Duodenal mucosa (tissue), 2 donors: ENCODE results near the gene GALNT6.

Experiments used
- H3K27ac ChIP-seq: one replicate; pipeline ENCODE4 v1.7.0; 2013; ENCODE audit warnings: low read depth, low read length
- H3K27me3 ChIP-seq, 2 donors: one replicate each; pipeline ENCODE4 v1.7.0; 2013; ENCODE audit warnings: low read length in 2 of 2, control low read depth in 1 of 2; ENCODE audit not compliant: insufficient read depth in 2 of 2, control insufficient read depth in 1 of 2
- H3K36me3 ChIP-seq, 2 donors: one replicate each; pipeline ENCODE4 v1.7.0; 2013; ENCODE audit warnings: low read length in 2 of 2, control low read depth in 1 of 2; ENCODE audit not compliant: insufficient read depth in 2 of 2, control insufficient read depth in 1 of 2
- H3K4me1 ChIP-seq, 2 donors: one replicate each; pipeline ENCODE4 v1.7.0; 2013; ENCODE audit warnings: low read length in 2 of 2, control low read depth in 1 of 2; ENCODE audit not compliant: insufficient read depth in 2 of 2, control insufficient read depth in 1 of 2
- H3K4me3 ChIP-seq, 2 donors: one replicate each; pipeline ENCODE4 v1.7.0; 2013; ENCODE audit warnings: low read length in 2 of 2, low read depth in 1 of 2
- H3K9ac ChIP-seq, 2 donors: one replicate each; pipeline ENCODE4 v1.7.0; 2013; ENCODE audit warnings: low read length in 2 of 2, low read depth in 1 of 2
- H3K9me3 ChIP-seq, 2 donors: one replicate each; pipeline ENCODE4 v1.7.0; 2013; ENCODE audit warnings: low read length in 2 of 2, control low read depth in 1 of 2; ENCODE audit not compliant: control insufficient read depth in 1 of 2

Gene GALNT6

GRCh38 chr12:51328587-51328986 lies 62.6 kb downstream of the GALNT6 start:
- H3K9ac ChIP-seq: no peak overlapping the region
- no peak overlapping the region for H3K27ac ChIP-seq
- H3K36me3 ChIP-seq: no peaks in the 10 kb centered on the region
- H3K4me1 ChIP-seq: peaks cover 8 to 10% of the 10 kb centered on the region in 2 donors
- no peaks in the 10 kb centered on the region for H3K9me3 ChIP-seq
- H3K4me3 ChIP-seq: no peak overlapping the region
- no peaks in the 10 kb centered on the region for H3K27me3 ChIP-seq

GRCh38 chr12:51326698-51327439 lies 64.3 kb downstream of the GALNT6 start:
- Histone ChIP-seq H3K27ac (no peak overlapping the region), H3K27me3 (no peaks in the 10 kb centered on the region), H3K4me3 (no peak overlapping the region), H3K9me3 (no peaks in the 10 kb centered on the region), H3K36me3 (no peaks in the 10 kb centered on the region), H3K9ac (peak overlapping the region in 1 of 2 donors; percentile 14), H3K4me1 (peaks cover 8 to 10% of the 10 kb centered on the region in 2 donors)

- Histone ChIP-seq H3K4me1 (peaks cover 8 to 13% of the 10 kb centered on the region in 2 donors), H3K27ac (no peak overlapping the region), H3K9ac (no peak overlapping the region), H3K27me3 (no peaks in the 10 kb centered on the region), H3K36me3 (no peaks in the 10 kb centered on the region), H3K9me3 (no peaks in the 10 kb centered on the region), H3K4me3 (no peak overlapping the region)
These were observed 66.3 kb downstream of the GALNT6 start for GRCh38 chr12:51324953-51325352.

- Histone ChIP-seq H3K27ac (peak within 1 kb of the TSS; percentile 63), H3K9ac (peak within 1 kb of the TSS; percentile 31 to 58), H3K36me3 (no peaks in the 10 kb centered on the region), H3K27me3 (no peaks in the 10 kb centered on the region), H3K4me1 (peaks cover 8 to 16% of the 10 kb centered on the region in 2 donors), H3K9me3 (no peaks in the 10 kb centered on the region), H3K4me3 (peak within 1 kb of the TSS; percentile 60 to 66)
These were observed 67.0 kb downstream of the GALNT6 start, which contains the start of gene BIN2 for GRCh38 chr12:51323966-51324895. Gene BIN2, minus strand, starts transcription at chr12:51324174. Its CDS starts 72 bp downstream, at chr12:51324102.

GRCh38 chr12:51323317-51323960 lies 67.8 kb downstream of the GALNT6 start:
- H3K4me3 ChIP-seq: peak overlapping the region; percentile 60 to 66
- peaks cover 14 to 23% of the 10 kb centered on the region in 2 donors for H3K4me1 ChIP-seq
- H3K27me3 ChIP-seq: no peaks in the 10 kb centered on the region
- no peaks in the 10 kb centered on the region for H3K36me3 ChIP-seq
- no peaks in the 10 kb centered on the region for H3K9me3 ChIP-seq
- peak overlapping the region; percentile 63 for H3K27ac ChIP-seq
- peak overlapping the region; percentile 31 to 58 for H3K9ac ChIP-seq

GRCh38 chr12:51322452-51322851 lies 68.8 kb downstream of the GALNT6 start:
- Histone ChIP-seq H3K9ac (peak overlapping the region in 1 of 2 donors; percentile 31), H3K4me3 (peak overlapping the region; percentile 60 to 66)

GRCh38 chr12:51321882-51322281 lies 69.3 kb downstream of the GALNT6 start:
- H3K4me3 ChIP-seq: no peak overlapping the region
- no peaks in the 10 kb centered on the region for H3K27me3 ChIP-seq
- H3K4me1 ChIP-seq: peaks cover 15 to 23% of the 10 kb centered on the region in 2 donors
- no peaks in the 10 kb centered on the region for H3K36me3 ChIP-seq
- no peaks in the 10 kb centered on the region for H3K9me3 ChIP-seq
- no peak overlapping the region for H3K9ac ChIP-seq
- H3K27ac ChIP-seq: no peak overlapping the region

More at GRCh38 chr12:51322452-51322851, 68.8 kb downstream of the GALNT6 start:
- no peak overlapping the region for H3K27ac ChIP-seq
- H3K36me3 ChIP-seq: no peaks in the 10 kb centered on the region
- H3K27me3 ChIP-seq: no peaks in the 10 kb centered on the region
- peaks cover 15 to 23% of the 10 kb centered on the region in 2 donors for H3K4me1 ChIP-seq
- H3K9me3 ChIP-seq: no peaks in the 10 kb centered on the region

- Histone ChIP-seq H3K4me1 (peaks cover 7 to 17% of the 10 kb centered on the region in 2 donors), H3K9ac (no peak overlapping the region), H3K27me3 (no peaks in the 10 kb centered on the region), H3K36me3 (no peaks in the 10 kb centered on the region), H3K4me3 (peak overlapping the region in 1 of 2 donors; percentile 23), H3K9me3 (no peaks in the 10 kb centered on the region), H3K27ac (no peak overlapping the region)
These were observed 70.4 kb downstream of the GALNT6 start for GRCh38 chr12:51320695-51321320.

GRCh38 chr12:51320311-51320694 lies 70.9 kb downstream of the GALNT6 start:
- no peaks in the 10 kb centered on the region for H3K36me3 ChIP-seq
- H3K9me3 ChIP-seq: no peaks in the 10 kb centered on the region
- H3K4me1 ChIP-seq: peaks cover 7 to 17% of the 10 kb centered on the region in 2 donors
- H3K9ac ChIP-seq: no peak overlapping the region
- H3K27ac ChIP-seq: no peak overlapping the region
- no peak overlapping the region for H3K4me3 ChIP-seq
- no peaks in the 10 kb centered on the region for H3K27me3 ChIP-seq
